GM13977 (cell line): ENCODE results near the gene RNF207.
A peak's percentile ranks its signal among the peaks of the same experiment; 100 is the strongest.

Source experiments
- DNase-seq: peaks from one replicate; pipeline ENCODE4 v3.0.0; 2012; ENCODE audit warnings: low spot score
- in situ Hi-C: fragments of 300-500 bp; cut with MboI; formaldehyde crosslinking; loops from one replicate; pipeline ENCODE4 v1.12.0; 2022; ENCODE audit warnings: low sequenced_read_pairs, low pct_unique_long_range_greater_than_20kb, mixed read lengths, inconsistent platforms; ENCODE audit not compliant: unreplicated experiment
- TF ChIP-seq, protein P1 (sequence below): IDR thresholded peaks from 2 replicates; pipeline ENCODE4 v1.5.1; 2012; ENCODE audit warnings: mild to moderate bottlenecking, control low read depth; ENCODE audit not compliant: insufficient read depth; ENCODE audit errors: extremely low read depth, missing control alignments

RNF207 gene

DNA sequence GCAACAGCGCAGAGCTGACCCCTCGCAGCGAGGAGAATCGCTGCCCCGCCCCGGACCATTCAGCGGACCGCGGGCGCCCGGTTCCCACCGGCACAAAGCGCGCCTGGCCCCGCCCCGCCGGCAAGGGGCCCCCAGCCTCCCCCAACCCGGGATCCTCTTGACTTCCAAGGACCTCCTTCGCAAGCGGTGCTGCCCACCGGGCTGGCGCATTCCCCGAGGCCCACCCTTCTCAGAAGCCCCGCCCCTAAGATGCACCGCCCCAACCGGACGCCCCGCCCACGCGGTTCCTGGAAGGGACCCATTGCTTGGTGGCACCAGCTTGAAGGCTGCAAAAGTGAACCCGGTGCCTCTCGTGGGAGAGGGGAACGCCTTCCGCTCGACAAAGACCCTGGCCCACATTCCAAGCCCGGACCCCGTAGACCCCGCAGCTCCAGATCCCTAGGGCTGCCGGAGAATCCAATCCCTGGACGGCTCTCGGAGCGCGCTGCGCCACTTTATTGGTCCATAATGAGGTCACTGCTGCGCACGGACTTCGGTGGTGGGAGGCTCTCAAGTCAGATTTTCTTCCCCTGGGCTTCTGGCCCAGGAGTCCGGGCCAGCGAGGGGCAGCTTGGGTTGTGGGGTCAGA lies 40.1 kb downstream of the RNF207 start:
- peak; percentile 84 for DNase-seq
- in situ Hi-C loops: loop anchor here (10.0 kb wide), 2 partner anchors 99 to 159 kb away; no protein-coding TSS in a partner anchor
- TF ChIP-seq, protein P1, sequence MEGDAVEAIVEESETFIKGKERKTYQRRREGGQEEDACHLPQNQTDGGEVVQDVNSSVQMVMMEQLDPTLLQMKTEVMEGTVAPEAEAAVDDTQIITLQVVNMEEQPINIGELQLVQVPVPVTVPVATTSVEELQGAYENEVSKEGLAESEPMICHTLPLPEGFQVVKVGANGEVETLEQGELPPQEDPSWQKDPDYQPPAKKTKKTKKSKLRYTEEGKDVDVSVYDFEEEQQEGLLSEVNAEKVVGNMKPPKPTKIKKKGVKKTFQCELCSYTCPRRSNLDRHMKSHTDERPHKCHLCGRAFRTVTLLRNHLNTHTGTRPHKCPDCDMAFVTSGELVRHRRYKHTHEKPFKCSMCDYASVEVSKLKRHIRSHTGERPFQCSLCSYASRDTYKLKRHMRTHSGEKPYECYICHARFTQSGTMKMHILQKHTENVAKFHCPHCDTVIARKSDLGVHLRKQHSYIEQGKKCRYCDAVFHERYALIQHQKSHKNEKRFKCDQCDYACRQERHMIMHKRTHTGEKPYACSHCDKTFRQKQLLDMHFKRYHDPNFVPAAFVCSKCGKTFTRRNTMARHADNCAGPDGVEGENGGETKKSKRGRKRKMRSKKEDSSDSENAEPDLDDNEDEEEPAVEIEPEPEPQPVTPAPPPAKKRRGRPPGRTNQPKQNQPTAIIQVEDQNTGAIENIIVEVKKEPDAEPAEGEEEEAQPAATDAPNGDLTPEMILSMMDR: no peak

DNA sequence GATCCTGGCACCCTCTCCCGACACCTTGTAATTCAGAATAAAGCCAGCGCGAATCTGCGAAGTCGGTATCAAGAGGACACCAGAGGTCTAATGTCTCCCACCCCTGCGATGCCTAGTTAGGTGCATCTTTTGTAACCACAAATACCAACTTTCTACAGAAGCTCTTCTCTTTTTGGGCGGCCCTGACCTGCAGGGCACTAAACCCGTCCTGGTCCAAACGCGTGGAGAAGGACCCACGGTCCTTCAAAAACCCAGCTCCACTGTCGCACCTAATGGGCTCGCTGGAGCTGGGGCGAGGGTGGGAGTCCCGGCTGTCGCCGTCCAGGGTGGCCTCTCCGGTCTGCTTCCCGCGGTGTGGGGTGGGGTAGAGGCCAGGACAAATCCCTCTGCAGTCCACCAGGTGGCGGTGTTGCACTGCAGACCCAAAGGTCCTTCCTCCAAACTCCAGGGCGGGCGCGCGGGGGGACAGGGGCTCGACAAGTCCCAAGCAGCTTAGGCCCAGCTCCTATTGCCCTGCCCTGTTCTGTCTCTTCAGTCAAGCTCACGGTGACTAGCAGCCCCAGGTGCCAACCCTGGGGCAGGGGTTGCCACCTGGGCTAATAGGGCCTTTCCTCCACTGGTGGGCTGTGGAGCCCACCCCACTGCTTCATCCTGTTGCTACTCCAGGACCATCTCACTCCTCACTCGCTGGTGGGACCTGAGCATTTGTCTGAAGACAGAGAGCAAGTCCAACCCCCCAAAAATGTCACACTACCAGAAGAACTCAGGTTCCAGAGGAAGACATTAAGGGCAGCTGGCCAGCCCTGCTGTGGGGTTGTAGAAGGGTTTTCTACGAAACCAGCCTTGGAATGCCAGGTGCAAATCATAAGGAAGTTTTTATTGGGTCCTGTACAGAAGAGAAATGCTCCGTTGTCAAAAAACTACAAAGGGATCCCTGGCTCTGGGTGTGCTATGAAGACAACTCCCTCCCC lies 40.9 kb downstream of the RNF207 start:
- TF ChIP-seq, protein P1: peak; percentile 92
- DNase-seq: peak; percentile 94
- in situ Hi-C loops: loop anchor here (10.0 kb wide), 2 partner anchors 98 to 158 kb away; no protein-coding TSS in a partner anchor

DNA sequence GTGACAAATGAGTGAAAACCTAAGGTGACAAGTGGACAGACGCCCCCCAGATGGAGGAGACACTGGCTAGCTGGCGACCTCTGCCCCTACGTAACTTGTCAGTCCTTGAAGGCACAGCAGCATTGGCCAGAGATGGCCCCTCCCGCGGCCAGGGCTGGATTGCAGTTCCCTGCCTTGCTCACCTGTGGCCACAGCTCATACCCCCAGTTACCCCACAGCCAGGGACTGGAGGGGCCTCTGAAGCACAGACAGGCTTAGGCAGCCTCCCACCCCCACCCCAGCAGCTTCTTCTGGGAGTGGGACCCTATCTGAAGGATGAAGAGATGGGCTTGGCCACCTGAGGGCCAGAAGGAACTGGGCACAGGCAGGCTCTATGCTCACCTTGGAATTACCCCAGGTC lies 41.7 kb downstream of the RNF207 start:
- in situ Hi-C loops: loop anchor here (10.0 kb wide), 2 partner anchors 97 to 157 kb away; no protein-coding TSS in a partner anchor
- no peak for DNase-seq
- TF ChIP-seq, protein P1: no peak

DNA sequence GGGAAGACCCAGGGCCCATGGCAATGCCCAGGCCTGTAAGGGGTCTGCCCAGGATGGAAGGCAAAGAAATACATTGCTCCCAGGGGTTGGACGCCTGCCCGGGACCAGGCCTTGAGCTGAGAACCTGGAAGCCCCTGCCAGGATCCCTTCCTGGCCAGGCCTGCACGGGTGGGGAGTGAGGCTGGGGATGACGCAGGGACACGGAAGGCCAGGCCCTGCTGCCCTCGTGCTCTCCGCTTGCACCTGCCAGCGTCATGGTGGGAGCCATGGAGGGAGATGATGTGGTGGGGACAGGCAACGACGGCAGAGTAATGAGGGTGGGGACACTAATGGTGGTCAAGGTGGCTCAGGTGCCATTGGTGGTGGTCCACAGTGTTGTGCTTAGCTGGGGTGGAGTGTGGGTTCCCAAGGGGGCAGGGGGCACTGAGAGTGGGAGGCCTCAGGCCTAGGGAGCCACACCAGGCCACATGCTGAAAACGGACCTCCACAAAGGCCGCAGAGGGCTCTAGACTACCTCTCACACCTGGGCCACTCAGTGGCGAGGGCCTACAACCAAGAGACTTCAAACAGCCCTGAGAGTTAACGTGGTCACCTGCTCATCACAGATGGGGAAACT lies 42.4 kb downstream of the RNF207 start:
- TF ChIP-seq, protein P1: no peak
- in situ Hi-C loops: loop anchor here (10.0 kb wide), 2 partner anchors 97 to 157 kb away; no protein-coding TSS in a partner anchor
- DNase-seq: no peak

DNA sequence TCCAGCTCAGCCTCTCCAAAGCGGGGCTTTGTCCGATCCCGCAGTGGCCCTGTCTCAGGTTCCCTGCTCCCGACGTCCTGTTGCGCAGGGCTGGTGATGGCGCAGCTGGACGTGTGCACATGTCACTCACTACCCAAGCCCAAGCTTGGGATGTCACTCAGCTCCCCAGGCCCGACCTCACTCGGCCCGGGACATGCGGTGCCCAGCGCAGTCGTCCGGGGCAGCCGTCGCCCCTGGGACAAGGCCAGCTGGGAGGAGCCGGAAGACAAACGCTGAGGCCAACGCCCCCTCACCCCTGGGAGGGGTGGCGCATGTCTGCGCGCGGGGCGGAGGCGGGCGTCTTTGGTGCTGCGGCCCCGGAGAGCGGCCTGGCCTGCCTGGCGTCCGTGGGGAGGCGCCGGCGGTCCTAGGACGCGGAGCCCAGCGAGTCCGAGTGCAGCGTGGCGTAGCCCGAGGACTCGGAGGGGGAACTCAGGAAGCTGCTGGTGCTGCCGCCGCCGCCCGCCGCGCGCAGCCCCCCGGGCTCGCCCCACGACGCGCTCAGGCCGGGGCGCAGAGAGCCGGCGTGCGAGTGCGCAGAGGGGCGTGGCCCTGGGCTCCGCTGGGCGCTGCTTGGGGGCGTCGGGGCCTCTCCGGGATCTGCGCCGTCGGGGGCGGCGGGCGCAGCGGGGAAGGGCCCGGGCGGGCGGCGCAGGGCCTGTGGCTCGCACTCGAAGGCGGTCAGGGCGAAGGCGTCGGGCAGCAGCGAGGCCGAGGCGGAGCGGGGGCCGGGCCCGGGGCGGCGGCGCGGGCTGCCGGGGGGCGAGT lies 43.2 kb downstream of the RNF207 start:
- TF ChIP-seq, protein P1: no peak
- DNase-seq: peak; percentile 58
- in situ Hi-C loops: loop anchor here (10.0 kb wide), 2 partner anchors 96 to 156 kb away; no protein-coding TSS in a partner anchor
